Astrocyte (in vitro differentiated cells and primary cell): ENCODE results near the gene NEUROG1. TPM values are rescaled to one million over a fixed set of nuclear protein-coding genes. Genes with fewer than 3 reads are reported as not detected.

ENCODE experiments used
- DNase-seq: peaks from one replicate; pipeline ENCODE4 v3.0.0-alpha.2; 2010; ENCODE audit warnings: low read depth
- FAIRE-seq: peaks from 2 replicates; lab custom pipeline; 2011; peaks lifted over from hg19 to GRCh38; lab: Jason Lieb, UNC
- H2AFZ ChIP-seq: 2 replicates; pipeline ENCODE4 v1.6.0; 2012; ENCODE audit warnings: low read depth, low read length, inconsistent platforms
- H3K27ac ChIP-seq: 2 replicates; pipeline ENCODE4 v1.5.1; 2011; ENCODE audit warnings: low read depth, low read length, inconsistent platforms
- H3K27me3 ChIP-seq: 2 replicates; pipeline ENCODE4 v1.6.0; 2011; ENCODE audit warnings: low read length, inconsistent platforms; ENCODE audit not compliant: insufficient read depth
- H3K36me3 ChIP-seq: 2 replicates; pipeline ENCODE4 v1.5.1; 2011; ENCODE audit warnings: low read length, inconsistent platforms; ENCODE audit not compliant: insufficient read depth
- H3K4me1 ChIP-seq: 2 replicates; pipeline ENCODE4 v1.5.1; 2011; ENCODE audit warnings: low read length, inconsistent platforms; ENCODE audit not compliant: insufficient read depth
- H3K4me2 ChIP-seq: 2 replicates; pipeline ENCODE4 v1.6.0; 2012; ENCODE audit warnings: low read length, inconsistent platforms
- H3K4me3 ChIP-seq: 2 replicates; pipeline ENCODE4 v1.5.1; 2011; ENCODE audit warnings: low read depth, mild to moderate bottlenecking, low read length, inconsistent platforms; ENCODE audit not compliant: insufficient read depth
- H3K79me2 ChIP-seq: 2 replicates; pipeline ENCODE4 v1.6.0; 2012; ENCODE audit warnings: mild to moderate bottlenecking, low read length, inconsistent platforms; ENCODE audit not compliant: insufficient read depth
- H3K9ac ChIP-seq: 2 replicates; pipeline ENCODE4 v1.6.0; 2012; ENCODE audit warnings: mild to moderate bottlenecking, low read length, inconsistent platforms
- H3K9me3 ChIP-seq: 2 replicates; pipeline ENCODE4 v1.5.1; 2012; ENCODE audit warnings: low read depth, mild to moderate bottlenecking, low read length, inconsistent platforms; ENCODE audit not compliant: insufficient read depth
- H4K20me1 ChIP-seq: 2 replicates; pipeline ENCODE4 v1.6.0; 2012; ENCODE audit warnings: low read length, inconsistent platforms; ENCODE audit not compliant: insufficient read depth
- H3K27ac Mint-ChIP-seq: one replicate; pipeline ENCODE4 v1.8.0; 2021; ENCODE audit warnings: mild to moderate bottlenecking, mixed read lengths; ENCODE audit not compliant: unreplicated experiment
- H3K27me3 Mint-ChIP-seq: one replicate; pipeline ENCODE4 v1.8.0; 2021; ENCODE audit warnings: low read depth, mixed read lengths; ENCODE audit not compliant: unreplicated experiment
- H3K36me3 Mint-ChIP-seq: one replicate; pipeline ENCODE4 v1.8.0; 2021; ENCODE audit warnings: low read depth, mixed read lengths; ENCODE audit not compliant: unreplicated experiment
- H3K4me1 Mint-ChIP-seq: one replicate; pipeline ENCODE4 v1.8.0; 2021; ENCODE audit warnings: low read depth, mixed read lengths; ENCODE audit not compliant: unreplicated experiment
- H3K4me3 Mint-ChIP-seq: one replicate; pipeline ENCODE4 v1.8.0; 2021; ENCODE audit warnings: mild to moderate bottlenecking, moderate library complexity, mixed read lengths; ENCODE audit not compliant: unreplicated experiment
- H3K9me3 Mint-ChIP-seq: one replicate; pipeline ENCODE4 v1.8.0; 2021; ENCODE audit warnings: mild to moderate bottlenecking, mixed read lengths; ENCODE audit not compliant: unreplicated experiment
- EZH2 ChIP-seq: IDR thresholded peaks from 2 replicates; pipeline ENCODE4 v1.6.1; 2012; ENCODE audit warnings: mild to moderate bottlenecking, low read length, inconsistent platforms; ENCODE audit not compliant: insufficient read depth
- total RNA-seq: library from RNA; stranded (reverse); gene quantifications from 2 replicates; pipeline ENCODE4 v1.2.1, GENCODE V29; 2021
- TF ChIP-seq, protein P1 (sequence below): IDR thresholded peaks from 2 replicates; pipeline ENCODE4 v1.5.1; 2011; ENCODE audit warnings: low read depth, mild to moderate bottlenecking, inconsistent platforms, low read length, moderate library complexity; ENCODE audit not compliant: insufficient read depth

NEUROG1 gene
- total RNA-seq, 1 donor from 2014 or later: not detected

DNA sequence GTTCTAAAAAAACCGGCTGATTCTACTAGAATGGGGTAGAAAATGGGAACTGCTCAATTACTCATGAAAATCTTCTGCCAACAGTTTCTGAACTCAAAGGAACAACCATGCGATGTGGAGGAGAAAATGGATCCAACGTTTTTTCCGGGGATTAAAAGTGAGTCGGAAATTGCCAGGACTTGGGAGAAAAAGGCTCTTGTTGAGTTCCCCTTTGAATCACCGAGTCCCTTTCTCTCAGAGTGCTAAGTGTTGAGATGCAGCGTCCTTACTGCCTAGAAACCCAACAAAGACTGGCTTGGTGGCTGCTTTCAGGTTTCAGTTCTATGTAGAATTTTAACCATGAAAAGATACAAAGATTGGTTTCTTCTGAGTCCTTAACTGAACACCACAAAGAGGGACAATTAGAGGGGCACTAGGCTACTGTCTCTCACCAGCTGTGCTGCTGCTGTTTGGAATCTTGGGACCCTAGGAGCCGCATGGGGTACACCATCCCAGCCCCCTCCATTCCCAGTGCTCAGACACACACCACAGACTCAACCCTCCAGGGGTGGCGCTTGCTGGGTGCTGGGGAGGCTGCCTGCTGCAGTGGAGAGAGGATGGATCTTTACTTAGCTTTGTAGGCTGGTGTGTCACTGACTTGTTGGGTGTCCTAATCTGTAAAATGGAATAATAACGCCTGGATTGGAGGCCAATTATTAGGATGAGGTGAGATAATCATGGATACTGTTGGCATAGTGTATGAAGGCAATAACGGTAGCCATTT is 21.5 kb upstream of the NEUROG1 start:
- no peaks in the 10 kb centered on the region for H4K20me1 ChIP-seq
- Mint-ChIP-seq H3K27ac (no peak overlapping the region), H3K36me3 (no peaks in the 10 kb centered on the region), H3K27me3 (peaks cover 65% of the 10 kb centered on the region), H3K9me3 (peaks cover 4% of the 10 kb centered on the region), H3K4me1 (no peaks in the 10 kb centered on the region), H3K4me3 (no peak overlapping the region)
- H3K9me3 ChIP-seq: peaks cover 3% of the 10 kb centered on the region
- no peak overlapping the region for H2AFZ ChIP-seq
- DNase-seq: no peak
- H3K36me3 ChIP-seq: no peaks in the 10 kb centered on the region
- H3K4me1 ChIP-seq: no peaks in the 10 kb centered on the region
- H3K4me3 ChIP-seq: no peak overlapping the region
- H3K27me3 ChIP-seq: peaks cover 32% of the 10 kb centered on the region
- FAIRE-seq: no peak
- TF ChIP-seq EZH2: no peak
- TF ChIP-seq, protein P1, sequence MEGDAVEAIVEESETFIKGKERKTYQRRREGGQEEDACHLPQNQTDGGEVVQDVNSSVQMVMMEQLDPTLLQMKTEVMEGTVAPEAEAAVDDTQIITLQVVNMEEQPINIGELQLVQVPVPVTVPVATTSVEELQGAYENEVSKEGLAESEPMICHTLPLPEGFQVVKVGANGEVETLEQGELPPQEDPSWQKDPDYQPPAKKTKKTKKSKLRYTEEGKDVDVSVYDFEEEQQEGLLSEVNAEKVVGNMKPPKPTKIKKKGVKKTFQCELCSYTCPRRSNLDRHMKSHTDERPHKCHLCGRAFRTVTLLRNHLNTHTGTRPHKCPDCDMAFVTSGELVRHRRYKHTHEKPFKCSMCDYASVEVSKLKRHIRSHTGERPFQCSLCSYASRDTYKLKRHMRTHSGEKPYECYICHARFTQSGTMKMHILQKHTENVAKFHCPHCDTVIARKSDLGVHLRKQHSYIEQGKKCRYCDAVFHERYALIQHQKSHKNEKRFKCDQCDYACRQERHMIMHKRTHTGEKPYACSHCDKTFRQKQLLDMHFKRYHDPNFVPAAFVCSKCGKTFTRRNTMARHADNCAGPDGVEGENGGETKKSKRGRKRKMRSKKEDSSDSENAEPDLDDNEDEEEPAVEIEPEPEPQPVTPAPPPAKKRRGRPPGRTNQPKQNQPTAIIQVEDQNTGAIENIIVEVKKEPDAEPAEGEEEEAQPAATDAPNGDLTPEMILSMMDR: no peak
- H3K79me2 ChIP-seq: no peaks in the 10 kb centered on the region
- H3K27ac ChIP-seq: no peak overlapping the region
- no peak overlapping the region for H3K9ac ChIP-seq
- H3K4me2 ChIP-seq: no peak overlapping the region

DNA sequence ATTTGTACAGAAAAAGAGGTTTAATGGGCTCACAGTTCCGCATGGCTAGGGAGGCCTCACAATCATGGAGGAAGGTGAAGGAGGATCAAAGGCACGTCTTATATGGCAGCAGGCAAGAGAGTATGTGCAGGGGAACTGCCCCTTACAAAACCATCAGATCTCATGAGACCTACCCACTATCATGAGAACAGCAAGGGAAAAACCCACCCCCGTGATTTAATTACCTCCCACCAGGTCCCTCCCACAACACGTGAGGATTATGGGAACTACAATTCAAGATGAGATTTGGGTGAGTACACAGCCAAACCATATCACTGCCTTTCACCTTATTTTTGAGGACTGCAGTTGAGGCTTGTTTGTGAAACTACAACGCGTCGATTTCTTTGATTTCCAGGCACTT is 20.9 kb upstream of the NEUROG1 start:
- Histone ChIP-seq H3K27ac (no peak overlapping the region), H3K36me3 (no peaks in the 10 kb centered on the region), H3K4me2 (no peak overlapping the region), H3K27me3 (peaks cover 32% of the 10 kb centered on the region), H3K4me1 (no peaks in the 10 kb centered on the region), H2AFZ (no peak overlapping the region), H3K79me2 (no peaks in the 10 kb centered on the region), H3K9ac (no peak overlapping the region), H3K4me3 (no peak overlapping the region), H4K20me1 (peaks cover under 1% of the 10 kb centered on the region), H3K9me3 (peaks cover 3% of the 10 kb centered on the region)
- FAIRE-seq: no peak
- no peak for TF ChIP-seq EZH2
- TF ChIP-seq, protein P1: no peak
- no peaks in the 10 kb centered on the region for H3K4me1 Mint-ChIP-seq
- peaks cover 65% of the 10 kb centered on the region for H3K27me3 Mint-ChIP-seq
- no peak for DNase-seq
- no peaks in the 10 kb centered on the region for H3K36me3 Mint-ChIP-seq
- H3K4me3 Mint-ChIP-seq: no peak overlapping the region
- peaks cover 4% of the 10 kb centered on the region for H3K9me3 Mint-ChIP-seq
- no peak overlapping the region for H3K27ac Mint-ChIP-seq

DNA sequence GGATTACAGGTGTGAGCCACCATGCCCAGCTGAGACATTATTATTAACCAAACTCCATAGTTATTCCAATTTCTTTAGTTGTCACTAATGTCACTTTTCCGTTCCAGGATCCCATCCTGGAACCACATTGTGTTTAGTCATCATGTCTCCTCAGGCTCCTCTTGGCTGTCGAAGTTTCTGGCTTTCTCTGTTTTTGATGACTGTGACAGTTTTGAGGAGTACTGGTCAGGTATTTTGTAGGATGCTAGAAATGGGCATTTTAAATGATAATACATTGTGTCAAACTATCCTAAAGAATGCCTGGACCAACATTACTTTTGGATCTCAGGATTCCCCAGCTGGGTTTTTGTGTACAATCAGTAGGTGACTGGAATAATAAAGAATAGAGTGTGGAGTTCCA is 19.8 kb upstream of the NEUROG1 start:
- H3K4me2 ChIP-seq: no peak overlapping the region
- no peak overlapping the region for H3K27ac ChIP-seq
- Mint-ChIP-seq H3K36me3 (no peaks in the 10 kb centered on the region), H3K27ac (no peak overlapping the region), H3K27me3 (peaks cover 72% of the 10 kb centered on the region), H3K4me1 (no peaks in the 10 kb centered on the region), H3K4me3 (no peak overlapping the region), H3K9me3 (peaks cover 4% of the 10 kb centered on the region)
- H3K4me3 ChIP-seq: no peak overlapping the region
- no peaks in the 10 kb centered on the region for H3K79me2 ChIP-seq
- H3K9me3 ChIP-seq: peaks cover 3% of the 10 kb centered on the region
- H2AFZ ChIP-seq: no peak overlapping the region
- H3K4me1 ChIP-seq: no peaks in the 10 kb centered on the region
- TF ChIP-seq EZH2: no peak
- TF ChIP-seq, protein P1: no peak
- H3K36me3 ChIP-seq: no peaks in the 10 kb centered on the region
- H3K27me3 ChIP-seq: peaks cover 33% of the 10 kb centered on the region
- FAIRE-seq (no peak), DNase-seq (no peak)
- H4K20me1 ChIP-seq: peaks cover 4% of the 10 kb centered on the region
- no peak overlapping the region for H3K9ac ChIP-seq
